NCI-H1694 (cell line): ENCODE results near the gene PTBP1.

Experiments used
- DNase-seq: peaks from one replicate; lab custom pipeline; 2025; lab: John Stamatoyannopoulos, UW

Gene PTBP1

DNA sequence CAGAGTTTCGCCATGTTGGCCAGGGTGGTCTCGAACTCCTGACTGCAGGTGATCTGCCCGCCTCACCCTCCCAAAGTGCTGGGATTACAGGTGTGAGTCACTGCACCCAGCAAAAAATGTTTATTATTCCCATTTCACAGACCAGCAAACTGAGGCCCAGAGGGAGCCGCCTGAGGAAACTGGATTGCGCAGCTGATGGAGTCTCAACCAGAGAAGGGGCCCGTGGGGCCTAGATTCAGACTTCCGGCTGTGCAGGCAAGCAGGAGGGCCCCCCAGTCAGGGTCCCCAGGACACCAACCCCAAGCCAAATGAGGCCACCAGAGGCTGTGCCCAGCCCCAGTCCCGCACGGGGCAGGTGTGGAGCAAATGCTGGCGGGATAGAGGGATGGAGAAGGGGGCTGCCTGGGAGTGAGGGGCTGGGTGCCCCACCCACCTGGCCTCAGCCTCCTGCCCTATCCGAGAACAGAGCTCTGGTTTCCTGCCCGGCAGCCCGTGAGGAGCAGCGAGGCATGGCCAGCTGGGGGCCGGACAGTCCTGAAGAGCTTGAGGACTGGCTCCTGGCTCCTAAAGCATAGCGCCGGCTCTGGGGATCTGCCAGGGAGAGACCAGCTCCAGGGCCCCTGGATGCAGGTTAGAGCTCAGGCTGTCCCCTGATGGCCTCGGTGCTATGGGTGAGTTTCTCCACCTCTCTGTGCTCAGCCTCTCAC is 24.4 kb upstream of the PTBP1 start:
- DNase-seq: no peak

DNA sequence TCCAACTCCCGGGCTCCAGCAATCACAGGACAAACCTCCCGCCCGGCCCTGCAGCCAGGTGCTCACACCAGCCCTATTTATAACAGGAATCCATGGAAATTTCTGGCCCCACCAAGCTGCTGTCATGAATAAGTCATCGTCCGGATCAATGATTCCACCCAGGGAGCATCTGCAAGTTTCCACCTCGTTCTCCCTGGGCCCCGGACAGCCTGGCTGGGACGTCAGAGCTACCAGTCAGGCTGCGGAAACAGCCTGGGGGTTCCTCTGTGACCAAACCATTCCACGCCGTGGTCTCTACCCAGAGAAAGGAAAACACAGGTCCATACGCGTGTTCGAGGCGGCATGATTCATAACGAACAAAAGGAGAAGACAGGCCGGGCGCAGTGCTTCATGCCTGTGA is 20.7 kb upstream of the PTBP1 start:
- no peak for DNase-seq

DNA sequence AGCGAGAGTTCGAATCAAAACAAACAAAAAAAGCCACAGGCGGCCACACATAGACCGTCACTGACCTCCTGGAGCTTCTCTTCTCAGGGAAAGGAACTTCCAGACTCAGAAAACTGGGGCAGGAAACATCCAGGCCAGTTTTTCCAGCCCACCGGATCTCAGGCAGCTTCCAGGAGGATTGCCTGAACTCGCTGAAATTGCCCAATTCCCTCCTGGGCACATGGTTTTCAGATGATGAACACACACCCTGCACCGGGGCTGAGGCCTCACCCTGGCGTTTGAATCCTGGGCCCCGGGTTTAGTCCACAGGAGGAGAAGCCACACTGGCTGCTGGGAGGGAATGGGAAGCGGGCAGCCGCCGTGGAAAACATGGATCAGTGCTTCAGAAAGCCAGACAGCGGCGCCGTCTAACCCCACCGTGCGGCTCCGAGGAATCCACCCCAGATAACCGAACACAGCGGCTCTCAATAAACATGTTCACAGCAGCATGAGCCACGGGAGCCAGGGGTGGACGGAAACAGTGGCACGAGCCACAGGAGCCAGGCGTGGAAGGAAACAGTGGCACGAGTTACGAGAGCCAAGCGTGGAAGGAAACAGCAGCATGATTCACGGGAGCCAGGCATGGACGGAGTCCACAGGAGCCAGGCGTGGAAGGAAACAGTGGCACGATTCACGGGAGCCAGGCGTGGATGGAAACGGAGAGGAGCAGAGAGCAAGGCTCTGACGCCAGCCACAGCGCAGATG is 18.2 kb upstream of the PTBP1 start:
- DNase-seq: no peak

DNA sequence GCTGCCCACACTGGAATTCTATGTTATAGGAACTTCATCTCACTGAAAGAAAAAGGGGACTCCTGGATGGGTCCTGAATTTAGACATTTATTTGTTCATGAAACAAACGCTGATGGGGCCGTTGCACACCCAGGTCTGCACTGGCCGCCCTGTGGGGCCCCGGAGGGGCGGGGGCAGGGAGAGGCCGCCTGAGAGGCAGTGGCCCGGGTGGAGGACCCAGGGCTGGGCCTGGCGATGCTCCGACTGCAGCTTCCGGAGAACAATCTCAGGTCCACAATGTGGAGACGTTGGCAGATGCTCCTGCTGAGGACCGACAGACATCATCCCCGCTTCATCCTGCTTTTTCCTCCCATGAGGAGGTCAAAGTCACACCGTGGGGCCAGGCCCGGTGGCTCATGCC is 16.3 kb upstream of the PTBP1 start:
- no peak for DNase-seq

DNA sequence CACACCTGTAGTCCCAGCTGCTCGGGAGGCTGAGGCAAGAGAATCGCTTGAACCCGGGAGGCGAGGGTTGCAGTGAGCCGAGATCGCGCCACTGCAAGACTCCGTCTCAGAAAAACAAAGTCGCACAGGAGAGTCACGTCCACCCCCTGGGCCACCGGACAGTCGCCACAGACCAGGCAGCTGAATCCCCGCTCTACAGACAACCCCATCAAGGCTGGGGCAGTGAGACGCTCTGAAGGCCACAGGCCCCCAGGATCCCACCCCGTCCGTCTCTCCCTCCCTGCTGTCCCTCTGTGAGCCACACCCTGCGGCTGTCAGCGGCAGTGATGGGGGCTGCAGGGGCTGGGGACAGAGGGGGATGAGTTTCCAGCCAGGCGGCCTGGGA is 15.5 kb upstream of the PTBP1 start:
- no peak for DNase-seq

DNA sequence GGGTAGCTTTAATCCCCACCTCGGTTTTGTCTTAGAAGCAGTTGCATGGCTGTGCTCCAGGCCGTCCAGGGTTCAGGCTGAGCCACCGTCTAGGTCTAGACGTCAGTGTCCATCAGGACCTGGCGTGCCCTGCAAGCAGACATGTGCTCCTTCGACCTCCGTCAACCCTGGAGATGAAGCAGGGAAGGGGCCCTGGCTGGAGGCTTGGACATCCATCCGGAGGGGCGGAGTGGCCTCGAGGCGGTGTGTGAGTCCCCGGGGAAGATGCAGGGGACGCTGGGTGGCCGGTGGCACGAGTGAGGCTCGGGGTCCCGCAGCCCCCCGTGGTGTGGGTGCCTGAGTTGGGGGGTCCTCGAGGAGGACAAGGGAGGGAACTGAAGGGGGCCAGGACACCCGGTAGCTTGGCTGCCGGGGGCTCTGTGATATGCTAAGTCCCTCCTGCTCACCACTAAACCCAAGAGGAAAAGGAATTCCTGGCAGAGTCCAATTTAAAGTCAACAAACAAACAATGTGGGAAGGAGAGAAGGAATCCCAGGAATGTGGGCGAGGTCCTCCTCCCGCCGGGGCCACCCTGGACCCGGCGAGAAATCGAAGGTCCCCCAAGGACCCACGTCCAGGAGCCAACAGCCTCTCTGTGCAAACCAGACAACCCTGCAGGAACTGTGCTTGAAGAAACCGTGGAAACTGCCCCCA is 14.9 kb upstream of the PTBP1 start:
- no peak for DNase-seq

DNA sequence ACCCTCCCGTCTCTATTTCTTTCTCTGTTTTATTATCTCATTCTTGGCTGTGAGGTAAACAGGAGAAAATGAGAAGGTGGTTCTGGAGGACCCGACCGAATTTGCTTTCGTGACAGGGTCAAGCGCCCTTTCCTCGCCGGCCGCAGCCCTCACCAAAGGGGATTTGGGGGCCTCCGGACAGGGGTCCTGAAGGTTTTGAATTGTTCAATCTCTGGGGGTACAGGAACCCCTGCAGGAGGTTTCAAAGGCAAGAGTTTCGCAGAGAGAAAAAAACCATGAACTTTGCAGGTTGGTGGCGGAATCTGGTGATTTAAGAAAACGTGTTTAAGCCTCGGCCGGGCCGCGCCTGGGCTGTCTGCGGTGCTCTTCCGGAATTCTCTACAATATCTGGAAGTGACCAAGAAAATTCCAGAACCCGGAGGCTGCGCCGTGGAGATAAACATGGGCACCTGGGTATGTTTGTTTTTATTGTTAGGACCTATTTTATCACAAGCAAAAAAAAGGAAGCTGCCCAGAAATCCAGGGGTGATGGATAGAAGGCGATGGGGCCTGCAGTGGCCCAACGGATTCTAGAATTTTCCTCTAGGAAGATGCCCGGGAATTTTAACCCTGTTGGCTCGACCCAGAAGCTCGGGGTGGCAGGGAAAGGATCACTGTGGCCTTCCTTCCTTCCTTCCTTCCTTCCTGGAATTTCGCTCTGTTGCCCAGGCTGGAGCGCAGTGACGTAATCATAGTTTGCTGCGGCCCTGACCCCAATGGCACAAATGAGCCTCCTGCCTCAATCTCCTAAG is 14.2 kb upstream of the PTBP1 start:
- no peak for DNase-seq

DNA sequence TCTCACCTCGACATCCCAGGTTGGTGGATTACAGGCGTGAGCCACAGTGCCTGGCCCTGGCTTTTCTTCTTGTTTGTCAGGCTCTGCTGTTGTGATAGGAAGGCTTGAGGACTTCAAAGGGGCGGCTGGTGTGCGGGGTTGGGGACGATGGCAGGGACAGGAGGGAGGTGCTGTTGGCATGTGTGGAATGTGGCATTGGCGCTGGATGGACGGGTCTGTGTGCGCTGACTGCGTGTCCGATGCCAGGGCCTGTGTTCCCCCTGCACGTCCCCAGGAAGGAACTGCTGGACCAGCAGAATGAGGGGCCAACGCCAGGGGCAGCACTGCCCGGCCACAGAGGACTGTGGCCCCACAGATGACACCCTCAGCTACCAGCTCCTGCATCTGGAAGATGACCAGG is 12.7 kb upstream of the PTBP1 start:
- DNase-seq: no peak

DNA sequence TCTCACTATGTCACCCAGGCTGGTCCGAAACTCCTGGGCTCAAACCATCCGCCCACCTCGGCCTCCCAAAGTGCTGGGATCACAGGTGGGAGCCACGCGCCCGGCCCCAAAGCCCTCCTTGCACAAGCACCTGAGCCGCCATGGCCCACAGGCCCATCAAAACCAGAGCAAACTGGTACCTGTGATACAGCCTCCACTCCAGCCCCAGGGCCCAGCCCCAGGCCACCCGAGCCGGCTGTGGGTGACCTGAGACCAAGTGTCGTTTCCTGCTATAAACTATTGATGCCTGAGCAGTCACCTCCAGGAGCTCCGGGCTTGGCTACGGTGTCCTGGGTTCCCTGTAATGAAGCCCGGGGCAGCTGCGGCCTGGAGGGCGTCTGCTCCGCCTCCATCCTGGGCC is 9.7 kb upstream of the PTBP1 start:
- DNase-seq: no peak

DNA sequence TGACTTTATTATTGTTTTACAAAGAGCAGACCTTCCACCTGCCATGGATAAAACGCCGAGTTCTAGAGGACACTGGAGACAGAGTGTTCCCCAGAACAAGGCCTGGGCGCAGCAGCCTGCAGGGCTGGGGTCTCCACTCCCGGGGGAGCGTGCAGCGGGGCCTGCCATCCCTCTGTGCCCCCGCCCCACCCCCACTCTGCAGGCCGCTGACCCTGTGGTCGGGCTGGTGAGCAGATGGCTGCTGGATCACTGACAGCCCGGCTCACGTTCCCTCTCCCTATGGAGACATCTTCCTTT is 8.6 kb upstream of the PTBP1 start:
- DNase-seq: no peak

DNA sequence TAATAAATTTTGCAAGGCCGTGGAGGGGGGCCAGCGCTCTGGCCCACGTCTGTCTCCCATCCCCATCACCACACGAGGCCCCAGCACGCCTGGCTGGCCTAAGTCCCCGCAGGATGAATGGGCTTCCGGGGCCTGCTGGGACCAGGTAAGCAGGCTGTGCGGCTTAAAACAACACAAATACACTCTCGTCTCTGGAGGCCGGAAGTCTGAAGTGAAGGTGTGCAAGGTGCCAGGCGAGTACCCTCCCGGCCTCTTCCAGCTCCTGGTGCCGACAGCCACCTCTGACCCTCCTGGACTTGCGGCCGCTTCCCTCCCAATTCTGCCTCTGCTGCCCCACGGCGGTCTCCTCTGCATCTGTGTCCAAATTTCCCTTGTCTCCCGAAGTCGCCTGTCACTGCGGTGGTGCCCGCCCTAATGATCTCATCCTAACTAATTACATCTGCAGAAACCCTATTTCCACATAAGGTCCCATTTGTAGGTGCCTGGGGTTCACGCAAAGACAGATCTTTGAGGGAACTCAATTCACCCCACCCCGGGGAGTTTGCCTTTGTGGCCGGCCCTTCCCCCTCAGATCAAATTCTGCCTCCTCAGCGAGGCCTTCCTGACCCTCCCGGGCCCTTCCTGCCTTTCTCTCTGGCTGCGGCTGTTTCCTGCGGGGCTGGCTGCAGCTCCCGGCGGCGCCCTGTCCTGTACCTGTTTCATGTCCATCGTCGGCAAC is 8.1 kb upstream of the PTBP1 start:
- no peak for DNase-seq

DNA sequence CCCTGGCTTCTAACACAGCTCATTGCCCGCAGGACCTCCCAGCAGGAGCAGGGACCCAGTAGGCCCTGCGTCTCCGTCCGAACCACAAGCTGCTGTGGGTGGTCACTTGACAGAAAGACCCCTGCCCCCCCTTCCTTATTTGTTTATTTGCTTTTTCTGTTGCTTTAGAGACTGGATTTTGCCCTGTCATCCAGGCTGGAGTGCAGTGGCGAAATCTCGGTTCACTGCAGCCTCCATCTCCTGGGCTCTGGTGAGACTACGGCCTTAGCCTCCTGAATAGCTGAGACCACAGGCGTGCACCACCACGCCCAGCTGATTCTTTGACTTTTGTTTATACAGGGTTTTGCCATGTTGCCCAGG is 7.6 kb upstream of the PTBP1 start:
- no peak for DNase-seq

DNA sequence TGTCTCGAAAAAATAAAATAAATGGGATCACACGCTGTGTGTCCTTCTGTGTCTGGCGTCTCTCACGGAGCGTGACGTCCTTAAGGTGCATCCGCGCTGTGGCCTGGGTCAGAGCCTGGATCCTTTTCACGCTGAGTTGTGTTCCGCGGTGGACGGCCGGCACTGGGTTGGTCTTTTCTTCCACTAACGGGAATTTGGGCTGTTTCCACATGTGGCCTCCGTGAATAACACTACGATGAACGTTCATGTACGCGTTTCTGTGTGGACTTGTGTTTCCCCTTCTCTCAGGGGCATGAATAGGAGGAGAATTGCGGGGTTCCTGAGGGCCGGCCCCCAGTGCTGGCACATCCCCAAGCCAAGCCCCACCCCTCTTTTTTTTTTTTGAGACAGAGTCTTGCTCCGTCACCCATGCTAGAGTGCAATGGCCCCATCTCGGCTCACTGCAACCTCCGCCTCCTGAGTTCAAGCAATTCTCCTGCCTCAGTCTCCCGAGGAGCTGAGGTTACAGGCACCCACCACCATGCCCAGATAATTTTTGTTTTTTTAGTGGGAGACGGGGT is 6.2 kb upstream of the PTBP1 start:
- no peak for DNase-seq

DNA sequence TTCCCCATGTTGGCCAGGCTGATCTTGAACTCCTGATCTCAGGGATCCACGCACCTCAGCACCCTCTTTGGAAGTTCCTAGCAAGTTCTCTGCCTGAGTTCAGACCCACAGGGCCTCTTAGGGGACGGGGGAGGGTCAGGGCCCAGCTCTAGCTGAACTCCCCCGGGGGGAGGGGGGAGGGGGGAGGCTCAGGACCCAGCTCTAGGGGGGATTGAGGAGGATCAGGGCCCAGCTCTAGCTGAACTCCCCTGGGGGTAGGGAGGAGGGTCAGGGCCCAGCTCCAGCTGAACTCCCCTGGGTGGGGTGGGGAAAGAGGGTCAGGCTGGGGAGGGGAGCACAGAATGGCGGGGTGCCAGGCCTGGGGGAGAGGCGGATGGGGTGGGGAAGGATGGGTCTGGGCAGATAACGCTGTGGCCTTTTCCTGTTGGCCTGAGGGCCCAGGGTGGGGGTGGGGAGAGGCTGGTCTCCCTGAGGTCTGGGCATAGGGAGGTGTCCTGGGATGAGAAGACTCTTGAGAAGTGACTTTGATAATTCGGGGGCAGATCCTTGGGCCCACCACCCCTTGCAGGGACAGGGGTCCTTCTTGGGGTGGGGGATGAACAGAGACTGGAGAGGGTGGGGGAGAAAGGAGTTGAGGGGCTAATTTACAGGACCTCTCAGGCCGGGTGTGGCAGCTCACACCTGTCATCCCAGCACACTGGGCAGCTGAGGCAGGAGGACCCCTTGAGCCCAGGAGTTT is 5.5 kb upstream of the PTBP1 start:
- DNase-seq: no peak

DNA sequence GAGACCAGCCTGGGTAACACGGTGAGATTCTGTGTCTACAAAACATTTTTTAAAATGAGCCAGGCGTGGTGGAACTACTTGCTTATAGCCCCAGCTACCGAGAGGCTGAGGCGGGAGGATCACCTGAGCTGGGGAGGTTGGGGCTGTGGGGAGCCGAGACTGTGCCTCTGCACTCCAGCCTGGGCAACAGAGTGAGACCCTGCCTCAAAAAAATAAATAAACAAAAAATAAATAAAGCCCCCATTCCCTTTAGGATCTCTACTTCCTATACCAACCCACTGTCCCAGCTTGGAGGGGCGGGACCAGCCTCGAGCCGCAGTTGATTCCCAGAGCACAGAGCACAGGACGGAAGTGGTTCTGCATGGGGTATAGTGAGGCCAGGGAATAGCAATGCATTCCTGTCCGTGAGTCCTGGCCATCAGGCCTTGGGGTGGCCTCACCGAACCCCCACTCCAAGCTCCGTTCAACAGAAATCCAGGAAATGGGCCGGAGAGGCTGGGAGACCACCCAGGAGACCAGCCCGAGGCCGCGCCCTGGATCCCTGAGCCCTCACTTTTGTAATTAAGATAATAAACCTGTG is 4.9 kb upstream of the PTBP1 start:
- DNase-seq: no peak

DNA sequence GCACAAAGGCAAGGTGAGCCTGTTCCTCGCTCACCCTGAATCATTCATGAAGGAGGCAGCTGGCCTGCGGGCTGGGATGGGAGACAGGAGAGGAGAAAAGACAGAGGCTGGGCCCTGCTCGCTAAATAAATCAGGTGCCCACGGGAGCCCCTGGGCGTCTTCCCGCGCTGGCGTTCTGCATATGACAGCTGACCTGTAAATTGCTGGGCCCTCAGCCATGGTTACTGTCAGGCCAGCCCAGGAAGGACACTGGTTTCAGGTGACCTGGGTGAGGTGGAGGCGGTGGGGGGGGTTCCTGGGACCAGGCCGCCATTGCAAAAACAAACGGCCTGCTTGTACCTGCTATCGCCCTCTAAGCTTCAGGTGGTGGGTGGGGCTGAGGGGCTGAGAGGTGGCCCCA is 3.4 kb upstream of the PTBP1 start:
- DNase-seq: no peak

DNA sequence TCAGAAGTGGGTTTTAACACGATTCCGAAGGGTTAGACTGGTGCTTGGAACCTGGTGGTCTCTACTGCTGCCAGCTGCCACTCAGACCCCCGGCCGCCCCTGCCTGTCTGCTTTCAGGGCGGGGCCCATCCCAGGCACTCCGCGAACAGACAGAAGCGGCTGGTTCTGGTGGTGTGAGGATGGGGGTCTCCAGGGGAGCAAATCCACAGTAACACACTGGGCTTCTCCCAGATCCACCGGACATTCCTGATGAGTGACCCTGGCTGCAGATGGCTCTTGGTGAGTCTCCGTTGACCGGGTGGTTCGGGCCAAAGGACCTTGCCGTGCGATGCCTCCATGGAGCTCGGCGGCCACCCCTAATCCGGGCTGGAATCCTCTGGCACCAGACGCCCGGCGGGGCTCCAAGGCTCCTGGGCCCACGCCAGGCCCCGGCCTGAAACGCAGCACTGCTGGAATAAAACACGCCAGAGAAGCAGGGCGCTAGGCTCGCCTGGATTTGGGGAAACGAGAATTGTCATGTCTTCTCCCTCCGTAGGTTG is 2.1 kb upstream of the PTBP1 start:
- DNase-seq: no peak

DNA sequence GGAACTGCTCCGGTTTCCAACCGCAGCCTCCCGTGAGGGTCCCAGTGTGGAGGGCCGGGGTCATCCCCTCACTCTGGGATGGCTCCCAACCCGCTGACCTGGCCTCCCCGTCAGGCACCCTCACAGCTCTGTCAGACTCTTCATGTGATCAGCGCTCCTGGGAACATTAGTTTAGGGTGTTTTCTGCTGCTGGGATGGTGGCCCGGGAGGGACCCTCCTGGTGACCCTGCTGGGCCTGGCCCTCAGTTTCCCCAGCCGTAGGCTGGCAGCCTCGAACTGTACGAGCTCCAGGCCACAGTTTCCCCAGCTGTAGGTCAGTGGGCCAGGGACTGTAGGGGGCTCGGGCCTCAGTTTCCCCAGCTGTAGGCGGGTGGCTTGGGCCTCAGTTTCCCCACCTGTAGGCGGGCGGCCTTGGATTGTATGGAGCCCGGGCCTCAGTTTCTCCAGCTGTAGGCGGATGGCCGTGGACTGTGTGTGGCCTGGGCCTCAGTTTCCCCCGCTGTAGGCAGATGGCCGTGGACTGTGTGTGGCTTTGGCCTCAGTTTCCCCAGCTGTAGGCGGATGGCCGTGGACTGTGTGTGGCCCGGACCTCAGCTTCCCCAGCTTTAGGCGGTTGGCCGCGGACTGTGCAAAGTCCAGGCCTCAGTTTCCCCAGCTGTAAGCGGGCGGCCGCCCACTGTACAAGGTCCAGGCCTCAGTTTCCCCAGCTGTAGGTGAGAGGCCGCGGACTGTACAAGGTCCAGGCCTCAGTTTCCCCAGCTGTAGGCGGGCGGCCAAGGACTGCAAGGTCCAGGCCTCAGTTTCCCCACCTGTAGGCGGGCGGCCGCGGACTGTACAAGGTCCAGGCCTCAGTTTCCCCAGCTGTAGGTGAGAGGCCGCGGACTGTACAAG is 1.3 kb upstream of the PTBP1 start:
- no peak for DNase-seq
